SK-N-SH treated with all-trans-retinoic acid at 6 μM for 48 hours (cell line): ENCODE data around the gene SIK3.

ENCODE experiments used
- PPARA ChIP-seq: fragments of 250-450 bp; sonication (Bioruptor Pico); IDR thresholded peaks from 2 replicates; pipeline ENCODE4 v1.5.0; 2020; ENCODE audit warnings: mild to moderate bottlenecking, borderline replicate concordance
- TCF4 ChIP-seq: fragments of 250-450 bp; sonication (Bioruptor Pico); IDR thresholded peaks from 2 replicates; pipeline ENCODE4 v1.8.0; 2021; ENCODE audit warnings: mild to moderate bottlenecking, moderate library complexity, borderline replicate concordance
- TF ChIP-seq, protein P1 (sequence below): fragments of 250-450 bp; sonication (Bioruptor Pico); IDR thresholded peaks from 2 replicates; pipeline ENCODE4 v1.8.0; 2020; ENCODE audit warnings: mild to moderate bottlenecking, moderate library complexity, borderline replicate concordance
- TF ChIP-seq, protein P2 (sequence below): fragments of 250-450 bp; sonication (Bioruptor Pico); IDR thresholded peaks from 2 replicates; pipeline ENCODE4 v1.8.0; 2021; ENCODE audit warnings: low read depth, mild to moderate bottlenecking, moderate library complexity, borderline replicate concordance

DNA sequence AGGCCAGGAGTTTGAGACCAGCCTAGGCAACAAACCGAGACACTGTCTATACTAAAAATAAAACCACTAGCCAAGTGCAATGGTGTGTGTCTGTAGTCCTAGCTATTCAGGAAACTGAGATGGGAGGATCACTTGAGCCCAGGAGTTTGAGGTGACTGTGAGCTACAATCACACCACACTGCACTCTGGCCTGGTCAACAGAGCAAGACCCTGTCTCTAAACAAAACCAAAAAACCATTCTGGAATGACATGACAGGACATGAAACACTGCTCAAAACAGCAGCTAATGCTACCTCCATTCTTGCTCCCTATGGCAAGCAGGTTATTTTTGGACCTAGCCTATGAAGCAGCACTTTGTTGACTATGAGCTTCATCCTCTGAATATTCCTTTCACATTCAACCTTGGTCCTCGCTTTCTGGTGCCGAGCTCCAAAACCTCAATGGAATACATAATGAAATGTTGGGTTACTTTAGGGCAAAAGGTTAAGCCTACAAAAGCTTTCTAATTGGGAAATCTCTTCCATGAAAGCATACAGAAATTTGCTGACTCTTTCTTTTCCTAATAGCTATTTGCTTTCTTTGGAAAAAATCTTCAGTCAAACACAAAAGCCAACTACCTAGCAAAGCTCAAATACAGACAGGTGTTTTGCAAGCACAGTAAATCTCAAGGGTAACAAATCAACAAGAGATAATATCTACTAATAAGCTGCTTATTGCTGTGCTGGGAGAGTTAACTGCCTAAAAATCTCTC lies 21.1 kb downstream of the SIK3 start:
- TF ChIP-seq, protein P1, sequence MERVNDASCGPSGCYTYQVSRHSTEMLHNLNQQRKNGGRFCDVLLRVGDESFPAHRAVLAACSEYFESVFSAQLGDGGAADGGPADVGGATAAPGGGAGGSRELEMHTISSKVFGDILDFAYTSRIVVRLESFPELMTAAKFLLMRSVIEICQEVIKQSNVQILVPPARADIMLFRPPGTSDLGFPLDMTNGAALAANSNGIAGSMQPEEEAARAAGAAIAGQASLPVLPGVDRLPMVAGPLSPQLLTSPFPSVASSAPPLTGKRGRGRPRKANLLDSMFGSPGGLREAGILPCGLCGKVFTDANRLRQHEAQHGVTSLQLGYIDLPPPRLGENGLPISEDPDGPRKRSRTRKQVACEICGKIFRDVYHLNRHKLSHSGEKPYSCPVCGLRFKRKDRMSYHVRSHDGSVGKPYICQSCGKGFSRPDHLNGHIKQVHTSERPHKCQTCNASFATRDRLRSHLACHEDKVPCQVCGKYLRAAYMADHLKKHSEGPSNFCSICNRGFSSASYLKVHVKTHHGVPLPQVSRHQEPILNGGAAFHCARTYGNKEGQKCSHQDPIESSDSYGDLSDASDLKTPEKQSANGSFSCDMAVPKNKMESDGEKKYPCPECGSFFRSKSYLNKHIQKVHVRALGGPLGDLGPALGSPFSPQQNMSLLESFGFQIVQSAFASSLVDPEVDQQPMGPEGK (CRISPR knock-in tag), result no peak
- TF ChIP-seq PPARA, result no peak
- TF ChIP-seq, protein P2, sequence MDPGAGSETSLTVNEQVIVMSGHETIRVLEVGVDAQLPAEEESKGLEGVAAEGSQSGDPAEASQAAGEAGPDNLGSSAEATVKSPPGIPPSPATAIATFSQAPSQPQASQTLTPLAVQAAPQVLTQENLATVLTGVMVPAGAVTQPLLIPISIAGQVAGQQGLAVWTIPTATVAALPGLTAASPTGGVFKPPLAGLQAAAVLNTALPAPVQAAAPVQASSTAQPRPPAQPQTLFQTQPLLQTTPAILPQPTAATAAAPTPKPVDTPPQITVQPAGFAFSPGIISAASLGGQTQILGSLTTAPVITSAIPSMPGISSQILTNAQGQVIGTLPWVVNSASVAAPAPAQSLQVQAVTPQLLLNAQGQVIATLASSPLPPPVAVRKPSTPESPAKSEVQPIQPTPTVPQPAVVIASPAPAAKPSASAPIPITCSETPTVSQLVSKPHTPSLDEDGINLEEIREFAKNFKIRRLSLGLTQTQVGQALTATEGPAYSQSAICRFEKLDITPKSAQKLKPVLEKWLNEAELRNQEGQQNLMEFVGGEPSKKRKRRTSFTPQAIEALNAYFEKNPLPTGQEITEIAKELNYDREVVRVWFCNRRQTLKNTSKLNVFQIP (CRISPR knock-in tag), result no peak
- TF ChIP-seq TCF4 (CRISPR knock-in tag), result no peak
